CD14-positive monocyte (primary cell): ENCODE data around the gene POLR2F. TPM values are rescaled to one million over a fixed set of nuclear protein-coding genes. Genes with fewer than 3 reads are reported as not detected.

ENCODE experiments used
- DNase-seq, 3 donors: peaks; one replicate each; pipeline ENCODE4 v3.0.0-alpha.2; 2011 to 2022
- H2AFZ ChIP-seq: 2 replicates; pipeline ENCODE4 v1.6.0; 2012; ENCODE audit warnings: mild to moderate bottlenecking, low read depth, low read length, inconsistent platforms; ENCODE audit not compliant: insufficient read depth, poor library complexity, severe bottlenecking
- H3K27ac ChIP-seq, 2 donors: 1 replicate in 1 of 2; 2 replicates in 1 of 2; pipeline ENCODE4 v1.5.1; 2012 to 2013; ENCODE audit warnings: low read length in 2 of 2, control low read depth in 1 of 2, inconsistent platforms in 1 of 2, low read depth in 1 of 2, mild to moderate bottlenecking in 1 of 2
- H3K27me3 ChIP-seq, 2 donors: one replicate each; pipeline versions ENCODE4 v1.6.0 to v1.6.1; 2011 to 2013; ENCODE audit warnings: low read length in 2 of 2; ENCODE audit not compliant: control insufficient read depth in 2 of 2, insufficient read depth in 2 of 2
- H3K36me3 ChIP-seq, 2 donors: replicated peaks in 1 of 2; 1 replicate in 1 of 2; 2 replicates in 1 of 2; pipeline versions ENCODE4 v1.5.1 to v1.6.1; 2012 to 2013; ENCODE audit warnings: low read length in 2 of 2, control low read depth in 1 of 2, inconsistent platforms in 1 of 2, mild to moderate bottlenecking in 1 of 2; ENCODE audit not compliant: insufficient read depth in 2 of 2, control insufficient read depth in 1 of 2
- H3K4me1 ChIP-seq, 2 donors: 1 replicate in 1 of 2; 2 replicates in 1 of 2; pipeline versions ENCODE4 v1.5.1 to v1.6.1; 2012 to 2013; ENCODE audit warnings: low read length in 2 of 2, control low read depth in 1 of 2, inconsistent platforms in 1 of 2, mild to moderate bottlenecking in 1 of 2, moderate library complexity in 1 of 2; ENCODE audit not compliant: insufficient read depth in 2 of 2, control insufficient read depth in 1 of 2
- H3K4me2 ChIP-seq: replicated peaks from 2 replicates; pipeline ENCODE3; 2012; ENCODE audit warnings: low read length, moderate library complexity, mild to moderate bottlenecking; ENCODE audit not compliant: poor library complexity, severe bottlenecking; ENCODE audit errors: extremely low read depth
- H3K4me3 ChIP-seq, 3 experiments: fragments of 200-600 bp in 1 of 3; sonication (generic) in 1 of 3; replicated peaks in 1 of 3; 1 replicate in 2 of 3; 2 replicates in 1 of 3; pipeline ENCODE4 v1.5.1; 2011 to 2013; ENCODE audit warnings: low read length in 3 of 3, mild to moderate bottlenecking in 3 of 3, control low read depth in 2 of 3, low read depth in 2 of 3, inconsistent platforms in 1 of 3, moderate library complexity in 1 of 3
- H3K79me2 ChIP-seq: 2 replicates; pipeline ENCODE4 v1.6.0; 2012; ENCODE audit warnings: mild to moderate bottlenecking, control low read depth, inconsistent platforms, low read length, moderate library complexity; ENCODE audit not compliant: insufficient read depth
- H3K9ac ChIP-seq: 2 replicates; pipeline ENCODE4 v1.6.0; 2017; ENCODE audit warnings: low read length, mild to moderate bottlenecking; ENCODE audit not compliant: insufficient read depth, poor library complexity, severe bottlenecking
- H3K9me3 ChIP-seq, 2 donors: replicated peaks in 1 of 2; 1 replicate in 1 of 2; 2 replicates in 1 of 2; pipeline versions ENCODE4 v1.5.1 to v1.6.1; 2012 to 2013; ENCODE audit warnings: low read length in 2 of 2, control low read depth in 1 of 2; ENCODE audit not compliant: control insufficient read depth in 1 of 2, insufficient read depth in 1 of 2
- H4K20me1 ChIP-seq: 2 replicates; pipeline ENCODE4 v1.6.0; 2012; ENCODE audit warnings: mild to moderate bottlenecking, low read length, control low read depth, moderate library complexity; ENCODE audit not compliant: insufficient read depth
- H3K27ac Mint-ChIP-seq, 7 donors: one replicate each; pipeline ENCODE4 v1.8.0; 2020; ENCODE audit warnings: mild to moderate bottlenecking in 7 of 7, mixed read lengths in 7 of 7, moderate library complexity in 6 of 7, inconsistent platforms in 2 of 7
- H3K27me3 Mint-ChIP-seq, 3 donors: one replicate each; pipeline ENCODE4 v1.8.0; 2021 to 2022; ENCODE audit warnings: low read depth in 3 of 3, mild to moderate bottlenecking in 3 of 3, mixed read lengths in 3 of 3, moderate library complexity in 3 of 3, inconsistent platforms in 1 of 3
- H3K36me3 Mint-ChIP-seq, 2 donors: one replicate each; pipeline ENCODE4 v1.8.0; 2020; ENCODE audit warnings: mixed read lengths in 2 of 2, inconsistent platforms in 1 of 2, mild to moderate bottlenecking in 1 of 2
- H3K4me1 Mint-ChIP-seq: one replicate; pipeline ENCODE4 v1.8.0; 2020; ENCODE audit warnings: mild to moderate bottlenecking, mixed read lengths
- H3K4me3 Mint-ChIP-seq, 2 donors: one replicate each; pipeline ENCODE4 v1.8.0; 2020; ENCODE audit warnings: mild to moderate bottlenecking in 2 of 2, mixed read lengths in 2 of 2, moderate library complexity in 1 of 2
- H3K9me3 Mint-ChIP-seq, 7 donors: one replicate each; pipeline ENCODE4 v1.8.0; 2020 to 2022; ENCODE audit warnings: mixed read lengths in 7 of 7, mild to moderate bottlenecking in 6 of 7, moderate library complexity in 6 of 7, inconsistent platforms in 2 of 7
- WGBS: methylation state at CpG from one replicate; pipeline ENCODE4 v1.1.5; 2013; ENCODE audit warnings: missing lambda C conversion rate; ENCODE audit not compliant: insufficient coverage; 5-methylcytosine and 5-hydroxymethylcytosine counted together
- intact Hi-C, 2 donors: fragments of 100-400 bp; cut with micrococcal nuclease; formaldehyde crosslinking; loops; one replicate each; pipeline versions ENCODE4 v1.15.0 to v1.15.1; 2023
- polyA plus RNA-seq, 3 donors: library from polyadenylated mRNA; depleted of rRNA in 1 of 3; unstranded in 2 of 3; stranded (reverse) in 1 of 3; fragments of 300-500 nt in 2 of 3; fragments of >200 nt in 1 of 3; fragmentation: Illumina TruSeq in 2 of 3; gene quantifications; 1 replicate in 2 of 3; 2 replicates in 1 of 3; pipeline ENCODE4 v1.2.3, GENCODE V29; 2012 to 2021
- TF ChIP-seq, protein P1 (sequence below): fragments of 200-600 bp; IDR thresholded peaks from one replicate; pipeline ENCODE4 v1.8.0; 2022; ENCODE audit warnings: antibody characterized with exemption, mild to moderate bottlenecking

The POLR2F gene
- polyA plus RNA-seq, 3 donors, result 45.4 to 182 (median 143) TPM

DNA sequence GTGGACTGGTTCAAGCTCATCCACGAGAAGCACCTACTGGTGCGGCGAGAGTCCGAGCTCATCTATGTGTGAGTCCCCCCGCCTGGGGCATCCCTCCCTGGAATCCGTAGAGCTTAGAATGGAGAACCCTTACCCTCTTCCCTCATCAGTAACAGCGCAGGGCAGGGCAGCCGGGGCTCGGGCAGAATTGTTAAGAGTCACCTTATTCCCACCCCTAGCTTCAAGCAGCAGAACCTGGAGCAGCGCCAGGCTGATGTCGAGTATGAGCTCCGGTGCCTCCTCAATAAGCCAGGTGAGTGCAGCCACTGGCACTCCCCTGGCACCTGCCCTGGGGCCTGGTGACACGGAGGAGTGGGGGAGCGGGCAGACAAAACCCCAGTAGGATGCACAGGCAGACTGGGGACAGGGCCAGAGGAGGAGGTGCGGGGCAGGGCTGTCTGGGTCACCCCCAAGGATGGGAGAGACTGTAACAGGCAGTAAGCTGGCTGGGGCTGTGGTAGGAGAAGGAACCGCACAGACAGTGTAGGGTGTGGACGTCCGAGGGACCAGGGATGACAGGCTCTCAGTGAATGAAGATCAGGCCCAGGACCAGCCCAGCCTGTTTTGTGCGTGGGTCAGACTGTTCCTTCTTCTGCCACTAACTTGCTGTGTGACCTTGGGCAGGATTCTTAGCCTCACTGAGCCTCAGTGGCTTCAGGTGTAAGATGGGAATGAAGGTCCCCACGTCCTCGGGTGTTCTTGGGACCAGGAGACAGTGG is 20.5 kb upstream of the POLR2F start:
- Mint-ChIP-seq H3K4me3 (no peak overlapping the region), H3K36me3 (peaks cover 39 to 55% of the 10 kb centered on the region in 2 donors), H3K27ac (peak overlapping the region in 3 of 7 donors; percentile 18 to 53 (median 50)), H3K27me3 (peaks cover 0 to 3% (median 0%) of the 10 kb centered on the region in 3 donors), H3K9me3 (no peaks in the 10 kb centered on the region), H3K4me1 (peaks cover 10% of the 10 kb centered on the region)
- H4K20me1 ChIP-seq, result no peaks in the 10 kb centered on the region
- TF ChIP-seq, protein P1, sequence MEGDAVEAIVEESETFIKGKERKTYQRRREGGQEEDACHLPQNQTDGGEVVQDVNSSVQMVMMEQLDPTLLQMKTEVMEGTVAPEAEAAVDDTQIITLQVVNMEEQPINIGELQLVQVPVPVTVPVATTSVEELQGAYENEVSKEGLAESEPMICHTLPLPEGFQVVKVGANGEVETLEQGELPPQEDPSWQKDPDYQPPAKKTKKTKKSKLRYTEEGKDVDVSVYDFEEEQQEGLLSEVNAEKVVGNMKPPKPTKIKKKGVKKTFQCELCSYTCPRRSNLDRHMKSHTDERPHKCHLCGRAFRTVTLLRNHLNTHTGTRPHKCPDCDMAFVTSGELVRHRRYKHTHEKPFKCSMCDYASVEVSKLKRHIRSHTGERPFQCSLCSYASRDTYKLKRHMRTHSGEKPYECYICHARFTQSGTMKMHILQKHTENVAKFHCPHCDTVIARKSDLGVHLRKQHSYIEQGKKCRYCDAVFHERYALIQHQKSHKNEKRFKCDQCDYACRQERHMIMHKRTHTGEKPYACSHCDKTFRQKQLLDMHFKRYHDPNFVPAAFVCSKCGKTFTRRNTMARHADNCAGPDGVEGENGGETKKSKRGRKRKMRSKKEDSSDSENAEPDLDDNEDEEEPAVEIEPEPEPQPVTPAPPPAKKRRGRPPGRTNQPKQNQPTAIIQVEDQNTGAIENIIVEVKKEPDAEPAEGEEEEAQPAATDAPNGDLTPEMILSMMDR, result no peak
- no peak for DNase-seq
- no peaks in the 10 kb centered on the region for H3K79me2 ChIP-seq
- H2AFZ ChIP-seq, result no peak overlapping the region
- no peaks in the 10 kb centered on the region for H3K27me3 ChIP-seq
- peaks cover 30 to 31% of the 10 kb centered on the region in 2 donors for H3K36me3 ChIP-seq
- H3K4me1 ChIP-seq, result peaks cover 6 to 8% of the 10 kb centered on the region in 2 donors
- H3K27ac ChIP-seq, result no peak overlapping the region
- no peak overlapping the region for H3K9ac ChIP-seq
- no peak overlapping the region for H3K4me3 ChIP-seq
- no peak overlapping the region for H3K4me2 ChIP-seq
- 91% methylated on average over 19 of the region's 21 CpGs for WGBS
- intact Hi-C loops, result loop anchor here in 1 of 2 donors (5.0 kb wide), 1 partner anchor 41 kb away; no protein-coding TSS in a partner anchor
- no peaks in the 10 kb centered on the region for H3K9me3 ChIP-seq

DNA sequence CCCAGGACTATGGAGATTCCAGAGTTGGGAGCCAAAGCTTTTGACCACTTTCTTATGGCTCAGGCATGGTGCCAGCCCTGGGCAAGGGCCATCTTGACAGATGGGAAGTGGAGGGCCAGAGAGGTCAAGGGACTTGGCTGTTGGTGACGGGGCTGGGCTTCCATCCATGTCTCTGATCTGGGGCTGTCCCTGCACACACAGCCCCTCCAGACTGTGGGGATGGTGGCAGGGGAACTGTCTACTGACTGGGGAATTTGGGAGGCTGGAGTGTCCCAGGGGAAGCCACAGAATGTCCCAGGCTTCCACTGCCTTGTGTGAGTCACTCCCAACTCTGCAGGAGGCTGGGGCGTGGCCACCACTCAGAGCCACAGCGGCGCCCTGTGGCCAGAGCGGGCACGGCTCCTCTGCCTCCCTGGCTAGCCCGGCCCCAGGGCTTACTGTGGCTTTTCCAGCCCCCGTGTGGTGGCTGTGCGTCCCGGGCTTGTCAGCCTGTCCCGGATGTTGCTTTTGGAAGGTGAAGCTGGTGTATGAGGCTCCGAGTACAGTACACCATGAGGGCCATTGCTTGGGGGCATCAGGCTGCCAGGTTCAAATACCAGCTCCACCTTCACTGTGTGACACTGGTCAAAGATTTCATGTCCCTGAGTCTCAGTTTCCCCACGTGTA is 19.7 kb upstream of the POLR2F start:
- H3K36me3 Mint-ChIP-seq, result peaks cover 33 to 51% of the 10 kb centered on the region in 2 donors
- intact Hi-C loops, result loop anchor here in 1 of 2 donors (5.0 kb wide), 1 partner anchor 42 kb away; no protein-coding TSS in a partner anchor
- H3K4me2 ChIP-seq, result no peak overlapping the region
- H3K4me3 ChIP-seq, result no peak overlapping the region
- no peak overlapping the region for H3K9ac ChIP-seq
- no peaks in the 10 kb centered on the region for H3K9me3 Mint-ChIP-seq
- peaks cover 0 to 3% (median 0%) of the 10 kb centered on the region in 3 donors for H3K27me3 Mint-ChIP-seq
- H3K9me3 ChIP-seq, result no peaks in the 10 kb centered on the region
- no peak overlapping the region for H3K27ac ChIP-seq
- no peaks in the 10 kb centered on the region for H3K27me3 ChIP-seq
- peaks cover 10% of the 10 kb centered on the region for H3K4me1 Mint-ChIP-seq
- no peaks in the 10 kb centered on the region for H4K20me1 ChIP-seq
- H2AFZ ChIP-seq, result peak overlapping the region; percentile 24
- H3K79me2 ChIP-seq, result no peaks in the 10 kb centered on the region
- H3K4me1 ChIP-seq, result peaks cover 6 to 8% of the 10 kb centered on the region in 2 donors
- DNase-seq, result peak; percentile 79 to 97 (median 91)
- peaks cover 31% of the 10 kb centered on the region in 2 donors for H3K36me3 ChIP-seq
- H3K27ac Mint-ChIP-seq, result peak overlapping the region in 4 of 7 donors; percentile 40 to 69 (median 54)
- no peak overlapping the region for H3K4me3 Mint-ChIP-seq
- TF ChIP-seq, protein P1, result peak; percentile 94
- 3% methylated on average over 10 of the region's 13 CpGs for WGBS
